ENCODE results near the gene RNF186.
A peak's percentile ranks its signal among the peaks of the same experiment; 100 is the strongest.

The RNF186 gene

DNA sequence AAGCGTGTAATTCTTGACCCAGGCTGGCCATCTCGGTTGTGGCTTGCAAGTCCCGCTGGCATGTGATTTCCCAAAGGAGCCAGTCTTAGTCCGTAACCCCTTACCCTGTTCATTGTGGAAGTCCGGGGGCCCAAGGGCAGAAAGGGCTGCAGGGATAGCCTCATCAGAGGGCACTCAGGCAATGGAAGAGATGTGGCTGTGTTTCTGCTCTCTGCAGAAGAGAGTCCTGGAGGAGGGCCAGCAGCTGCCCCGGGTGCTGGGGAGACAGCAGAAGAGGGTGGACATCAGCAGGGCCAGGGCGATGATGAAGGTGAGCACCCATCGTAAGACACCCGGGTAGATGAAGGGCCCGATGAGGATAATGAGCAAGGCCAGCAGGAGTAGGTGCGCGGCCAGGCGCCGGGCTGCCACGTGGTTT, 830 bp downstream of the RNF186 start:
- no peak for TF ChIP-seq FOXK2 (IDR thresholded peaks at IDR 0.05)
- TF ChIP-seq, protein P1, sequence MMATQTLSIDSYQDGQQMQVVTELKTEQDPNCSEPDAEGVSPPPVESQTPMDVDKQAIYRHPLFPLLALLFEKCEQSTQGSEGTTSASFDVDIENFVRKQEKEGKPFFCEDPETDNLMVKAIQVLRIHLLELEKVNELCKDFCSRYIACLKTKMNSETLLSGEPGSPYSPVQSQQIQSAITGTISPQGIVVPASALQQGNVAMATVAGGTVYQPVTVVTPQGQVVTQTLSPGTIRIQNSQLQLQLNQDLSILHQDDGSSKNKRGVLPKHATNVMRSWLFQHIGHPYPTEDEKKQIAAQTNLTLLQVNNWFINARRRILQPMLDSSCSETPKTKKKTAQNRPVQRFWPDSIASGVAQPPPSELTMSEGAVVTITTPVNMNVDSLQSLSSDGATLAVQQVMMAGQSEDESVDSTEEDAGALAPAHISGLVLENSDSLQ (IDR thresholded peaks at IDR 0.05): no peak
- TF ChIP-seq NFRKB (IDR thresholded peaks at IDR 0.05): no peak
- TF ChIP-seq FOXM1 (IDR thresholded peaks at IDR 0.05; ENCODE audit: borderline replicate concordance): no peak
- TF ChIP-seq BHLHE40 (IDR thresholded peaks at IDR 0.05; ENCODE audit: borderline replicate concordance): no peak
- TF ChIP-seq L3MBTL2 (conservative IDR thresholded peaks at IDR 0.05): no peak
- no peak for TF ChIP-seq ZNF384 (IDR thresholded peaks at IDR 0.05)
- no peak for TF ChIP-seq HDGF (IDR thresholded peaks at IDR 0.05; ENCODE audit: borderline replicate concordance)
- no peak for TF ChIP-seq CTBP1 (IDR thresholded peaks at IDR 0.05; ENCODE audit: borderline replicate concordance)
- no peak for TF ChIP-seq ELF4 (IDR thresholded peaks at IDR 0.05)
- TF ChIP-seq SUZ12 (IDR thresholded peaks at IDR 0.05): no peak
- no peak for TF ChIP-seq FOXA1 (IDR thresholded peaks at IDR 0.05)
- no peak for TF ChIP-seq TARDBP (IDR thresholded peaks at IDR 0.05)
- TF ChIP-seq LEF1 (IDR thresholded peaks at IDR 0.05; ENCODE audit: borderline replicate concordance): no peak
- TF ChIP-seq SP1 (IDR thresholded peaks at IDR 0.05): no peak
- TF ChIP-seq ARNT (IDR thresholded peaks at IDR 0.05): no peak
- no peak for DNase-seq (ENCODE audit: extremely low spot score)
- ChIA-PET CTCF (no interaction called here), POLR2A (interaction anchor here (0.8 kb wide), 1 partner anchor 8 kb away, joined by 4 read pairs; no protein-coding TSS in a partner anchor)

DNA sequence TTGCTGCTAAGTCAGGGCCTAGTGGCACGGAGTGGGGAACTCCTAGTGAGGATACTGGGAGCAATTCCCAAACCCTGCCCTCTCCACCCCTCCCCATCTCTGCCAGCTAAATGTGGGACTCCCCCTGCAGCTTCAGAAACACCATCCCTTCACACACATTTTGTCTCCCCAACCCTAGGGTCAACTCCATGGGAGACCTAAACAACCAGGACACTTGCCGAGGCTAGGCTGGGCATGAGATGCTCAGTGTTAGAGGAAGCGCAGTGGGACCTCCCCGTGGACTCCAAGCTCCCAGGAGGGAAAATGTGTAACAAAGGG, 1.5 kb downstream of the RNF186 start:
- TF ChIP-seq SP1 (IDR thresholded peaks at IDR 0.05) (no peak), FOXM1 (IDR thresholded peaks at IDR 0.05; ENCODE audit: borderline replicate concordance) (no peak), HDGF (IDR thresholded peaks at IDR 0.05; ENCODE audit: borderline replicate concordance) (no peak), LEF1 (IDR thresholded peaks at IDR 0.05; ENCODE audit: borderline replicate concordance) (no peak), CTBP1 (IDR thresholded peaks at IDR 0.05; ENCODE audit: borderline replicate concordance) (no peak), FOXA1 (IDR thresholded peaks at IDR 0.05) (no peak), BHLHE40 (IDR thresholded peaks at IDR 0.05; ENCODE audit: borderline replicate concordance) (no peak), ARNT (IDR thresholded peaks at IDR 0.05) (no peak), ZNF384 (IDR thresholded peaks at IDR 0.05) (no peak), ELF4 (IDR thresholded peaks at IDR 0.05) (no peak), NFRKB (IDR thresholded peaks at IDR 0.05) (no peak), SUZ12 (IDR thresholded peaks at IDR 0.05) (no peak), TARDBP (IDR thresholded peaks at IDR 0.05) (no peak), L3MBTL2 (conservative IDR thresholded peaks at IDR 0.05) (no peak), FOXK2 (IDR thresholded peaks at IDR 0.05) (no peak)
- TF ChIP-seq, protein P1 (IDR thresholded peaks at IDR 0.05): no peak
- POLR2A ChIA-PET: interaction anchor here (0.8 to 1.5 kb wide), 2 partner anchors 9 to 69 kb away, joined by 4 to 5 read pairs; partner anchors contain the start of gene OTUD3
- CTCF ChIA-PET: no interaction called here
- no peak for DNase-seq (ENCODE audit: extremely low spot score)

DNA sequence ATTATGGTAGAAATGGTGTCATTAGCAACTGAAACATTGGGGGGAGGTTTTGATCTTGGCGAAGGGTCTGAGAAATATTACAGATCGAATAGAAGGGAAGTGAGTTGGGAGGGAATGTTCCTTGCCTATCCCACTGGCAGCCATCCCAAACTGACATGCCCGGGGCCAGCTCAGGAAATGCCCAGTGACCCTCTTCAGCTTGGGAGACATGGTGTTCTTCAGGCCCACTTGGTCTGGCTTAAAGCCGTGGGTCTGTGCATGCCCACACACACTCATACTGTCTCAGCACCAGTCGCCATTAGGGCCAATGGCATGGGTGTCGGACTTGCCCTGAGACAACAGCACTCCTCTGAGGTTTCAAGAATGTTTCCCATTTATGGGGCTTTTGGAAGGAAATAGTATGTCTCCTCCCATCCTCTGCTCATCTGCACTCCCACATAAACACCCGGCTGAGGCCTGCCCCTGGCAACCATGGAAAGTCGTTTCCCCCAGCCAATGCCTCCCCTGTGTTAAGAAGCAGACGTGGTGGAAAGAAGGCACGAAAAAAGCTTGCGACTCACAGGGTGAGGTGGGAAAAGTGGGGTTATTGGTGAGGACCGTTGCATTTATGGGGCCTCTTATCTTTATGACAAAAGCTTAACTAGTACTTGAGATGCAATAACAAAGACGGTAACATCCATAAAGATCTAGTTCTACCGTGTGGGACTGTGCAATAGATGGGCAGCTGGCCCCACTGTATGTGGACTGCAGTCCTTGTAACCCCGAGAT, 2.0 kb downstream of the RNF186 start:
- CTCF ChIA-PET: no interaction called here
- TF ChIP-seq ELF4 (IDR thresholded peaks at IDR 0.05) (no peak), SUZ12 (IDR thresholded peaks at IDR 0.05) (no peak), FOXK2 (IDR thresholded peaks at IDR 0.05) (no peak), HDGF (IDR thresholded peaks at IDR 0.05; ENCODE audit: borderline replicate concordance) (no peak), SP1 (IDR thresholded peaks at IDR 0.05) (no peak), FOXM1 (IDR thresholded peaks at IDR 0.05; ENCODE audit: borderline replicate concordance) (no peak), TARDBP (IDR thresholded peaks at IDR 0.05) (no peak), FOXA1 (IDR thresholded peaks at IDR 0.05) (no peak)
- TF ChIP-seq, protein P1 (IDR thresholded peaks at IDR 0.05): no peak
- POLR2A ChIA-PET: interaction anchor here (1.5 kb wide), 1 partner anchor 69 kb away, joined by 5 read pairs; the partner anchor contains the start of gene OTUD3
- DNase-seq (ENCODE audit: extremely low spot score): no peak

DNA sequence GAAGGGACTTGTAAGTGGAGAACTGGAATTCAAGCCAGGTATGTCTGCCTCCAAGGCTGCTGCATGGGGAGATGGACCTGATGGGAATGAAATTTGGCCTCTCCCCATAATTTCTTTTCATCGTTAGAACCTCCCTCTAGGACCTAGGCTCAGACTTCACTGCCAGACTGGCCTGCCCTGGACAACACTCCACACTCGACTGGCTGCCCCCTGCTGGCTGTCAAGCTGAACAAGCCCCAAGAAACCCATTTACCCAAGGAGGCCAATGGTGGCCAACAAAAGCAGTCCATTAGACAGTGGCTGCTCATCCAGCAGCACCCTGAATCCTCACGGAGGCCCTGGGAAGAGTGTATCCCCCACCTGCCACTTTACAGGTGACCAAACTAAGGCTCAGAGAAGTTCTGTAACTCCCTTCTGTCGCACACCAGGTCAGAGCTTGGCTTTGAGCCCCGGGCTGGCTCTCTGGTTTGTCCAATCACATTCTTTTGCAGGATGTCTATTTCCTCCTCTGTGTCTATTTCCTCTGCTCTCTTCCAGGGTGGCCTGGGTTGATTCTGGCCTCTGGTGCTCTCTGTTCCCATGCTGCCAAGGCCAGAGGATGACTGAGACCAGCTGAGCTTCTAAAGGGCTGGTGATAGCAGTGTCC, 3.8 kb downstream of the RNF186 start:
- ChIA-PET CTCF (interaction anchor here (0.8 to 1.4 kb wide), 2 partner anchors 50 to 95 kb away, joined by 8 read pairs; no protein-coding TSS in a partner anchor), POLR2A (no interaction called here)
- DNase-seq (ENCODE audit: extremely low spot score): peak; percentile 66
- TF ChIP-seq, protein P1 (IDR thresholded peaks at IDR 0.05): no peak
- TF ChIP-seq HDGF (IDR thresholded peaks at IDR 0.05; ENCODE audit: borderline replicate concordance): no peak
- no peak for TF ChIP-seq BHLHE40 (IDR thresholded peaks at IDR 0.05; ENCODE audit: borderline replicate concordance)
- no peak for TF ChIP-seq SUZ12 (IDR thresholded peaks at IDR 0.05)
- no peak for TF ChIP-seq ELF4 (IDR thresholded peaks at IDR 0.05)
- TF ChIP-seq L3MBTL2 (conservative IDR thresholded peaks at IDR 0.05): no peak
- TF ChIP-seq LEF1 (IDR thresholded peaks at IDR 0.05; ENCODE audit: borderline replicate concordance): no peak
- TF ChIP-seq FOXK2 (IDR thresholded peaks at IDR 0.05): no peak
- TF ChIP-seq TARDBP (IDR thresholded peaks at IDR 0.05): no peak
- no peak for TF ChIP-seq FOXM1 (IDR thresholded peaks at IDR 0.05; ENCODE audit: borderline replicate concordance)
- no peak for TF ChIP-seq FOXA1 (IDR thresholded peaks at IDR 0.05)
- no peak for TF ChIP-seq ZNF384 (IDR thresholded peaks at IDR 0.05)
- no peak for TF ChIP-seq SP1 (IDR thresholded peaks at IDR 0.05)
- no peak for TF ChIP-seq ARNT (IDR thresholded peaks at IDR 0.05)
- TF ChIP-seq NFRKB (IDR thresholded peaks at IDR 0.05): no peak

Measured in HEK293T (cell line).